OCI-LY3 (cell line): ENCODE results near the gene NBEA.

Experiments
- EZH2phosphoT487 ChIP-seq: fragments of 200-600 bp; shearing (Covaris generic); IDR thresholded peaks from 2 replicates; pipeline ENCODE4 v1.6.1; 2018; ENCODE audit warnings: antibody characterized with exemption, mixed run types, low read depth
- TF ChIP-seq, protein P1 (sequence below): fragments of 200-600, 300-600 bp; sonication (generic); IDR thresholded peaks from 2 replicates; pipeline ENCODE4 v1.5.1; 2014; ENCODE audit warnings: antibody characterized with exemption, low read length, low read depth

DNA sequence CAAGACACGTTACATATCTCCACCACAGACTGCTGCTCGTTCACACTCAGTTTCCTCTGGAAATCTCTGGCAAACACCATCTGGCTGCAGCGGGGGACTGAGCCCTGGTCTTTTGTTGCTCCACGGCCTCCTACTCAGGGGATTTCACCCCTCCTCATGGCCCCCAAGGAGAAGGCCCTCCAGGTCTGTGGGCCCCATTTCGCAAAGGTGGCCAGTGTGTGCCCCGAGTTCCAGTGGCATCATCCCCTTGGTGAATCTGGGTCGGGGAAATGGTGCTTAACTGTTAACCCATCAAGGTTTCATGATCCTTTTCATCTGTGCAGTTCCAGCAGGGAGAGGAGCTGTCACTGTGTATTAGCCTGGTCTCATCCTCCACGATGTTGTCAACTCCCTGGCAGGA, 769.8 kb downstream of the NBEA start:
- TF ChIP-seq, protein P1, sequence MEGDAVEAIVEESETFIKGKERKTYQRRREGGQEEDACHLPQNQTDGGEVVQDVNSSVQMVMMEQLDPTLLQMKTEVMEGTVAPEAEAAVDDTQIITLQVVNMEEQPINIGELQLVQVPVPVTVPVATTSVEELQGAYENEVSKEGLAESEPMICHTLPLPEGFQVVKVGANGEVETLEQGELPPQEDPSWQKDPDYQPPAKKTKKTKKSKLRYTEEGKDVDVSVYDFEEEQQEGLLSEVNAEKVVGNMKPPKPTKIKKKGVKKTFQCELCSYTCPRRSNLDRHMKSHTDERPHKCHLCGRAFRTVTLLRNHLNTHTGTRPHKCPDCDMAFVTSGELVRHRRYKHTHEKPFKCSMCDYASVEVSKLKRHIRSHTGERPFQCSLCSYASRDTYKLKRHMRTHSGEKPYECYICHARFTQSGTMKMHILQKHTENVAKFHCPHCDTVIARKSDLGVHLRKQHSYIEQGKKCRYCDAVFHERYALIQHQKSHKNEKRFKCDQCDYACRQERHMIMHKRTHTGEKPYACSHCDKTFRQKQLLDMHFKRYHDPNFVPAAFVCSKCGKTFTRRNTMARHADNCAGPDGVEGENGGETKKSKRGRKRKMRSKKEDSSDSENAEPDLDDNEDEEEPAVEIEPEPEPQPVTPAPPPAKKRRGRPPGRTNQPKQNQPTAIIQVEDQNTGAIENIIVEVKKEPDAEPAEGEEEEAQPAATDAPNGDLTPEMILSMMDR: no peak
- TF ChIP-seq EZH2phosphoT487: no peak
